ENCODE measurements around the gene ANKRD18B. TPM values are rescaled to one million over a fixed set of nuclear protein-coding genes. Genes with fewer than 3 reads are reported as not detected.
"Not testable (repeated sequence)": the region's sequence is repeated elsewhere in the genome, so short reads cannot be mapped to it uniquely, and the experiment has no call there.

ANKRD18B gene
- total and polyA plus RNA-seq, 10 donors, result 0.02 to 1.7 TPM; not detected in 8

DNA sequence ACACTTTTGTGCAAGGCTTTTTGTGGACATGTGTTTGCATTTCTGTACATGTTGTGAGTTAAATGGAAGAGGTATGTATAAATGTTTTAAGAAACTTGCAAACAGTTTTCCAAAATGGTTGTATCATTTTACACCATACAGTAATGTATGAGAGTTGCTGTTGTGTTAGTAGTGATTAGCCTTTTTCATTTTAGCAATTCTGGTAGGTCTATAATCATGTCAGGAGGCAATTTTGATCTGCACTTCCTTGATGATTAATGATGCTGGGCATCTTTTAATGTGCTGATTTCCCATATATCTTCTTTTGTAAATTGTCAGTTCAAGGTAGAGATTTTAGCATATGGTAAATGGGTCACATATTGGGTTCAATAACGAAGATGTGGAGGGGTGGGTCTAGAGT lies 87.3 kb downstream of the ANKRD18B start:
- Histone ChIP-seq H3K9me3 (peaks cover 0 to 17% (median 9%) of the 10 kb centered on the region in 8 donors), H3K36me3 (no peaks in the 10 kb centered on the region), H3K4me1 (no peaks in the 10 kb centered on the region), H3K27me3 (replicated peaks in 1 of 7) (no peaks in the 10 kb centered on the region), H3K27ac (no peak overlapping the region), H3K4me3 (no peak overlapping the region)
- no peak for DNase-seq
- intact Hi-C loops (cut with DNase I; ENCODE audit: low total_unique reads), result no loop called here
- TF ChIP-seq POLR2AphosphoS5 (IDR thresholded peaks at IDR 0.05) (no peak), POLR2A (IDR thresholded peaks at IDR 0.05) (no peak)
- TF ChIP-seq, protein P1, sequence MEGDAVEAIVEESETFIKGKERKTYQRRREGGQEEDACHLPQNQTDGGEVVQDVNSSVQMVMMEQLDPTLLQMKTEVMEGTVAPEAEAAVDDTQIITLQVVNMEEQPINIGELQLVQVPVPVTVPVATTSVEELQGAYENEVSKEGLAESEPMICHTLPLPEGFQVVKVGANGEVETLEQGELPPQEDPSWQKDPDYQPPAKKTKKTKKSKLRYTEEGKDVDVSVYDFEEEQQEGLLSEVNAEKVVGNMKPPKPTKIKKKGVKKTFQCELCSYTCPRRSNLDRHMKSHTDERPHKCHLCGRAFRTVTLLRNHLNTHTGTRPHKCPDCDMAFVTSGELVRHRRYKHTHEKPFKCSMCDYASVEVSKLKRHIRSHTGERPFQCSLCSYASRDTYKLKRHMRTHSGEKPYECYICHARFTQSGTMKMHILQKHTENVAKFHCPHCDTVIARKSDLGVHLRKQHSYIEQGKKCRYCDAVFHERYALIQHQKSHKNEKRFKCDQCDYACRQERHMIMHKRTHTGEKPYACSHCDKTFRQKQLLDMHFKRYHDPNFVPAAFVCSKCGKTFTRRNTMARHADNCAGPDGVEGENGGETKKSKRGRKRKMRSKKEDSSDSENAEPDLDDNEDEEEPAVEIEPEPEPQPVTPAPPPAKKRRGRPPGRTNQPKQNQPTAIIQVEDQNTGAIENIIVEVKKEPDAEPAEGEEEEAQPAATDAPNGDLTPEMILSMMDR (IDR thresholded peaks at IDR 0.05 in 8 of 11, conservative IDR thresholded peaks at IDR 0.05 in 3 of 11), result no peak
- WGBS, 5 donors, result 64 to 87% (median 74%) methylated on average over 1 of the region's 1 CpG

DNA sequence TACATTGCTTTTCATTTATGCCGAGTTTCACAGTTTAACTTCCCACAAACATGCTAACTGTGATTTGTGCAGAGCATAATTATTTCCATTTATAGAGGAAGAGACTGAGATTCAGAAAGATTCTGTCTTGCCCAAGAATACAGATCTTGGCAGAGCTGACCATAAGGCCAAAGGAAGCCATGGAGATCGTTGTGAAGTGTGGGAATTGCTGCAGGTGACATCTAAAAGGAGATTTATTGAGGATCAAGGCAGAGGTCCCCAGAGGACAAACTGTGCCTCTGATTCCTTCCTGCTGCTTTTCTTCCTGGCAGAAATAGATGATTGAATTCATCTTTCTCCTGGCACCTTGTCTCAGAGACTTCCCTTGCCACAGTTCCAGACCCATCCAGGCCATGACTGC lies 88.4 kb downstream of the ANKRD18B start:
- H3K27ac ChIP-seq; H3K4me3 ChIP-seq; intact Hi-C loops (cut with DNase I; ENCODE audit: low total_unique reads); H3K4me1 ChIP-seq; H3K27me3 ChIP-seq (replicated peaks in 1 of 7); H3K36me3 ChIP-seq; DNase-seq: not testable (repeated sequence)
- H3K9me3 ChIP-seq, result peaks cover 0 to 17% (median 9%) of the 10 kb centered on the region in 8 donors
- WGBS, 5 donors, result 42 to 71% (median 59%) methylated on average over 2 of the region's 2 CpGs

DNA sequence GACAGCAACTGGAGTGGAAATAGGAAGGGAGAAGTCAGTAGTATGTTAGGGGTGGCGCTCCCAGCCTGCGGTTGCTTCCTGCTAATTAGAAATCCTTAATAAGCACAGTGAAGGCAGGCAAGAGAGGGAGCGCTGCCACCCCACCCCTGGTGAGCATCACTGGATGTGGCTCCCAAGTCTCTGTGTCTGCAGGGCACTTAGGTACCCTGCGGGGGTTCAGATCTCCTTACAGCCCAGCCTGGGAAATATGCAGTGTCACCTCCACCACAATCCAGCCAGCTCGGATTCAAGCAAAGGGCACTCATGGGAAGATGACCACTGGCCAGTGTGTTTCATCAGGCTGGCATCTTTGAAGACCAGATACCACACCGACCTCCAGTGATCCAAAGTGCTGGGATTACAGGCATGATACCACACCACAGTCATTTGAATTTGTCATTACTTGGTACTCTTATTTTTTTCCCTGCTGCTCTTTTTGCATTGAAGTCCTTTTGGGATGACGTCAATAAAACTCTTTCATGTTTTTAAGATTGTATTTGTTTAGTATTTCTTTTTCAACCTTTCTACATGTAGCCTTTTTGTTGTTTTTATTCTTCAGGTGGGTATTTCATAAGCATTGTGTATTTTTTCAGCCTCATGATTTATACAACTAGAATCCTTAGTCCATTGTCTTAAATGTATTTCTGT lies 90.1 kb downstream of the ANKRD18B start:
- 81 to 91% (median 87%) methylated on average over 7 of the region's 7 CpGs for WGBS, 5 donors
- H3K9me3 ChIP-seq, result peaks cover 0 to 17% (median 9%) of the 10 kb centered on the region in 8 donors
- H3K27me3 ChIP-seq (replicated peaks in 1 of 7), result peaks cover 0 to 14% (median 0%) of the 10 kb centered on the region in 7 donors
- H3K4me3 ChIP-seq, result no peak overlapping the region
- no peaks in the 10 kb centered on the region for H3K36me3 ChIP-seq
- intact Hi-C loops (cut with DNase I; ENCODE audit: low total_unique reads), result no loop called here
- H3K4me1 ChIP-seq, result no peaks in the 10 kb centered on the region
- DNase-seq, result no peak
- no peak for TF ChIP-seq POLR2A (IDR thresholded peaks at IDR 0.05)
- TF ChIP-seq, protein P1 (IDR thresholded peaks at IDR 0.05 in 8 of 11, conservative IDR thresholded peaks at IDR 0.05 in 3 of 11), result no peak
- no peak for TF ChIP-seq POLR2AphosphoS5 (IDR thresholded peaks at IDR 0.05)
- H3K27ac ChIP-seq, result no peak overlapping the region

DNA sequence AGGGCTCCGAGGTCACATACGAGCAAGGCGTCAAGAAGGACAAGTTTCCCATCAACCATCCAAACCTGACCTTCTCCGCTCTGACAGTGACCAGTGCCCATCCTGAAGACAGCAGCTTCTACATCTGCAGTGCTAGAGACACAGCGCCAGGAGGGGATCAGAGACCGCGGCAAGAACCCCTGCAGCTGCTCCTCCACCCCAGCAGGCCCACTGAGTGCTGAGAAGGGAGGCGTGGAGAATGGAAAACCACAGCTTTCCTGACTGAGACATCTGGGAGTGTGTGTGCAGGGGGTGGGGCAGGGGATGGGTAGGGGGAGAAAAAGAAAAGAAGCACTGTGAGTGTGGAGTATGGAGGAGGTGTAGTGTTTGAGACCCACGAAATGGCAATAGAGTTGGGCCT lies 94.3 kb downstream of the ANKRD18B start:
- H3K36me3 ChIP-seq; DNase-seq; H3K4me3 ChIP-seq; H3K27ac ChIP-seq; intact Hi-C loops (cut with DNase I; ENCODE audit: low total_unique reads); H3K4me1 ChIP-seq: not testable (repeated sequence)
- WGBS, 5 donors, result 79 to 87% (median 83%) methylated on average over 7 to 9 of the region's 9 CpGs
- Histone ChIP-seq H3K27me3 (replicated peaks in 1 of 7) (peaks cover 0 to 34% (median 0%) of the 10 kb centered on the region in 7 donors), H3K9me3 (peaks cover 0 to 10% (median 7%) of the 10 kb centered on the region in 8 donors)

DNA sequence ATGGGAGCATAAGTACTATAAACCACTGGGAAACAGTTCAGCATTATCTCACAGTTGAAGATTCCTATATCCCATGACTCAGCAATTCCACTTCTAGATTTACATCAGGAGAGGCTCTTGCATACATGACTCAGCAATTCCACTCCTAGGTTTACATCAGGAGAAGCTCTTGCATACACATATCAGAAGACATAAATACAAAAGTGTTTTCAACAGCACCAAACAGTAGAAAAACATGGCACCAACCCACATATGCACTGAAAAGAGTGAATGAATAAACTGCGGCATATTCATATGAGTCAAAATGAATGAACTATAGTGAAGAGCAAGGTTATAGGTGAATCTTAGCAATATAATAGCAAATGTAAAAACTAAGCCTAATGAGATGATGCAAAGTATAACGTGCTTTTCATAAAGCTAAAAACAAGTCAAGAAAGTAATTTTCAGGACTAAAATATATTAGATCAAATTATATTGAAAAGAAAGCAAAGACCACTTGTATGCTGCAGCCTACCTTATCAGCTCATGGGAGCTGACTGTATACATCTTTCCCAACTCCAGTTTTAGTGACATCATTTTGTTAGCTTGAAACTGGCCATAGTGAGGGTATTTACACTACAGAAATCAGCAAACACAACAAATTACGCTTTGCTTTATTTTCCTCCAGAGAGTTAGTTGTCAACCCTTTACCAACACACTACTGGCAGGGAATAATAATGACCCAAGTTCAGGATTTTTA lies 95.8 kb downstream of the ANKRD18B start:
- TF ChIP-seq, protein P1 (IDR thresholded peaks at IDR 0.05 in 8 of 11, conservative IDR thresholded peaks at IDR 0.05 in 3 of 11), result no peak
- TF ChIP-seq POLR2AphosphoS5 (IDR thresholded peaks at IDR 0.05), result no peak
- TF ChIP-seq POLR2A (IDR thresholded peaks at IDR 0.05), result no peak
- Histone ChIP-seq H3K27me3 (replicated peaks in 1 of 7) (peaks cover 0 to 49% (median 0%) of the 10 kb centered on the region in 7 donors), H3K4me3 (no peak overlapping the region), H3K27ac (no peak overlapping the region), H3K9me3 (no peaks in the 10 kb centered on the region), H3K4me1 (peaks cover 0 to 6% (median 4%) of the 10 kb centered on the region in 6 donors), H3K36me3 (no peaks in the 10 kb centered on the region)
- DNase-seq, result no peak
- 46 to 85% (median 56%) methylated on average over 3 of the region's 3 CpGs for WGBS, 5 donors
- intact Hi-C loops (cut with DNase I; ENCODE audit: low total_unique reads), result no loop called here

Measured in spleen (tissue), 11 donors.